ENCODE results near the gene SAMD1. TPM values are rescaled to one million over a fixed set of nuclear protein-coding genes. Genes with fewer than 3 reads are reported as not detected.
A peak's percentile ranks its signal among the peaks of the same experiment; 100 is the strongest.

Gene SAMD1
- total and polyA plus RNA-seq, 2 of the 13 experiments (the other 11 are each of a cell fraction or from before 2014, with no cell fraction given), result 17.5 to 45.0 TPM

DNA sequence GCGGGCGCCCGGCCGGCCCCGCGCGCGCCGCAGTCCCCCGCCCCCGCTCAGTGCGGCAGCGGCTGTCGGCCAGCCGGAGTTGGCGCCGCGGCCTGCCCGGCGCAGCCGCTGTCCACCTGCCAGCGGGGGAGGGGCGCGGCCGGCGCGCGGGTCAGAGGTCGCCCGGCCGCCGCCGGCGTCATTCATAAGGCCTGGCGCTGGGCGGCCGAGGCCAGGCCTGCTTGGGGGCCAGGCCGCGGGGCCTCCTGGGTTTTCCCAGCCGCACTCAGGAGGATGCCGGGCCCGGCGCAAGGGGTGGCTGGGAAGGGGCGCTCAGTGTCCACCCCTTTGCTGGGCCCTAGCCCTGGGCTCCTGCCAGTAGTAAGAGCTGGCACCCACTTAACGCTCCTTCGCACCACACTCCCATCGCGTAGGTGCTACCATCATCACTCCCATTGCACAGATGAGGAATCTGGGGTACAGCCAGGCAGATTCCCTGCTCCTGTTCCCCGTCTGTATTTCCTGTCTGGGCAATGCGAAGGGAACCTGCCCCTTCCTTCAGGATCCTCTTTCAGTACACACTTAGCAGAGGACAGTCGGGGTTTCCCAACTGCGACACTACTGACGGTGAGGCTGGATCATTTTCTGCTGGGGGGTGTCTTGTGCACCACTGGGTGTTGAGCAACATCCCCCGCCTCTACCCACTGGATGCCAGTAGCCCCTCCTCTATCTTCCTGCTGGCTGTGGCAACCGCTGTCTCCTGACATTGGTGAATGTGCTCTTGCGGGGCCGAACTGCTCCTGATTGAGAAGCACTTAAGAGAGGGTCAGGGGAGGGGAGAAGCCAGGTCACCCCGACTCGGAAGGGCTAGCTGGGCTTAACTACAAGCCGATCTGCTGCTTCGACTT lies 27.9 kb upstream of the SAMD1 start (continued):
- TF ChIP-seq ZNF770 (CRISPR knock-in tag; IDR thresholded peaks at IDR 0.05) (0 out of 2 replicates have a peak, but pooled peaks have one; percentile 17), ZNF776 (CRISPR knock-in tag; IDR thresholded peaks at IDR 0.05) (0 out of 2 replicates have a peak, but pooled peaks have one; percentile 39), GZF1 (CRISPR knock-in tag; IDR thresholded peaks at IDR 0.05) (peak; percentile 34; the same call in 1 of the 2 replicates), TBX2 (CRISPR knock-in tag; IDR thresholded peaks at IDR 0.05; ENCODE audit: borderline replicate concordance) (peak; percentile 32; the same call in 1 of the 2 replicates), DRAP1 (CRISPR knock-in tag; IDR thresholded peaks at IDR 0.05) (no peak), CC2D1A (CRISPR knock-in tag; IDR thresholded peaks at IDR 0.05) (no peak), PCBP1 (IDR thresholded peaks at IDR 0.05; ENCODE audit: borderline replicate concordance, low read depth, low read length) (no peak), ZNF280B (CRISPR knock-in tag; IDR thresholded peaks at IDR 0.05; ENCODE audit: borderline replicate concordance) (0 out of 2 replicates have a peak, but pooled peaks have one; percentile 63), RORA (CRISPR knock-in tag; IDR thresholded peaks at IDR 0.05) (no peak), ZMYM3 (CRISPR knock-in tag; IDR thresholded peaks at IDR 0.05) (peak; percentile 65), ZNF331 (CRISPR knock-in tag; IDR thresholded peaks at IDR 0.05) (0 out of 2 replicates have a peak, but pooled peaks have one; percentile 8), TBP (CRISPR knock-in tag; IDR thresholded peaks at IDR 0.05) (no peak), KDM2A (CRISPR knock-in tag; IDR thresholded peaks at IDR 0.05; ENCODE audit: borderline replicate concordance, low read depth) (peak; percentile 41; the same call in 1 of the 2 replicates), ZNF580 (CRISPR knock-in tag; IDR thresholded peaks at IDR 0.05; ENCODE audit: borderline replicate concordance, low read depth) (no peak), KMT2B (CRISPR knock-in tag; IDR thresholded peaks at IDR 0.05) (no peak)
- TF ChIP-seq, protein P1, sequence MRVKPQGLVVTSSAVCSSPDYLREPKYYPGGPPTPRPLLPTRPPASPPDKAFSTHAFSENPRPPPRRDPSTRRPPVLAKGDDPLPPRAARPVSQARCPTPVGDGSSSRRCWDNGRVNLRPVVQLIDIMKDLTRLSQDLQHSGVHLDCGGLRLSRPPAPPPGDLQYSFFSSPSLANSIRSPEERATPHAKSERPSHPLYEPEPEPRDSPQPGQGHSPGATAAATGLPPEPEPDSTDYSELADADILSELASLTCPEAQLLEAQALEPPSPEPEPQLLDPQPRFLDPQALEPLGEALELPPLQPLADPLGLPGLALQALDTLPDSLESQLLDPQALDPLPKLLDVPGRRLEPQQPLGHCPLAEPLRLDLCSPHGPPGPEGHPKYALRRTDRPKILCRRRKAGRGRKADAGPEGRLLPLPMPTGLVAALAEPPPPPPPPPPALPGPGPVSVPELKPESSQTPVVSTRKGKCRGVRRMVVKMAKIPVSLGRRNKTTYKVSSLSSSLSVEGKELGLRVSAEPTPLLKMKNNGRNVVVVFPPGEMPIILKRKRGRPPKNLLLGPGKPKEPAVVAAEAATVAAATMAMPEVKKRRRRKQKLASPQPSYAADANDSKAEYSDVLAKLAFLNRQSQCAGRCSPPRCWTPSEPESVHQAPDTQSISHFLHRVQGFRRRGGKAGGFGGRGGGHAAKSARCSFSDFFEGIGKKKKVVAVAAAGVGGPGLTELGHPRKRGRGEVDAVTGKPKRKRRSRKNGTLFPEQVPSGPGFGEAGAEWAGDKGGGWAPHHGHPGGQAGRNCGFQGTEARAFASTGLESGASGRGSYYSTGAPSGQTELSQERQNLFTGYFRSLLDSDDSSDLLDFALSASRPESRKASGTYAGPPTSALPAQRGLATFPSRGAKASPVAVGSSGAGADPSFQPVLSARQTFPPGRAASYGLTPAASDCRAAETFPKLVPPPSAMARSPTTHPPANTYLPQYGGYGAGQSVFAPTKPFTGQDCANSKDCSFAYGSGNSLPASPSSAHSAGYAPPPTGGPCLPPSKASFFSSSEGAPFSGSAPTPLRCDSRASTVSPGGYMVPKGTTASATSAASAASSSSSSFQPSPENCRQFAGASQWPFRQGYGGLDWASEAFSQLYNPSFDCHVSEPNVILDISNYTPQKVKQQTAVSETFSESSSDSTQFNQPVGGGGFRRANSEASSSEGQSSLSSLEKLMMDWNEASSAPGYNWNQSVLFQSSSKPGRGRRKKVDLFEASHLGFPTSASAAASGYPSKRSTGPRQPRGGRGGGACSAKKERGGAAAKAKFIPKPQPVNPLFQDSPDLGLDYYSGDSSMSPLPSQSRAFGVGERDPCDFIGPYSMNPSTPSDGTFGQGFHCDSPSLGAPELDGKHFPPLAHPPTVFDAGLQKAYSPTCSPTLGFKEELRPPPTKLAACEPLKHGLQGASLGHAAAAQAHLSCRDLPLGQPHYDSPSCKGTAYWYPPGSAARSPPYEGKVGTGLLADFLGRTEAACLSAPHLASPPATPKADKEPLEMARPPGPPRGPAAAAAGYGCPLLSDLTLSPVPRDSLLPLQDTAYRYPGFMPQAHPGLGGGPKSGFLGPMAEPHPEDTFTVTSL (CRISPR knock-in tag; IDR thresholded peaks at IDR 0.05; ENCODE audit: borderline replicate concordance), result no peak
- TF ChIP-seq, protein P2, sequence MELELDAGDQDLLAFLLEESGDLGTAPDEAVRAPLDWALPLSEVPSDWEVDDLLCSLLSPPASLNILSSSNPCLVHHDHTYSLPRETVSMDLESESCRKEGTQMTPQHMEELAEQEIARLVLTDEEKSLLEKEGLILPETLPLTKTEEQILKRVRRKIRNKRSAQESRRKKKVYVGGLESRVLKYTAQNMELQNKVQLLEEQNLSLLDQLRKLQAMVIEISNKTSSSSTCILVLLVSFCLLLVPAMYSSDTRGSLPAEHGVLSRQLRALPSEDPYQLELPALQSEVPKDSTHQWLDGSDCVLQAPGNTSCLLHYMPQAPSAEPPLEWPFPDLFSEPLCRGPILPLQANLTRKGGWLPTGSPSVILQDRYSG (CRISPR knock-in tag; IDR thresholded peaks at IDR 0.05), result 0 out of 2 replicates have a peak, but pooled peaks have one; percentile 24
